Loucy (cell line): ENCODE results near the gene MAP2.

Experiments
- H2AFZ ChIP-seq: fragments of 200-600 bp; sonication (generic); 2 replicates; pipeline ENCODE4 v1.6.0; 2016; ENCODE audit warnings: antibody characterized with exemption, mild to moderate bottlenecking, low read length, moderate library complexity
- H3F3A ChIP-seq: fragments of 200-600 bp; 2 replicates; pipeline ENCODE4 v1.6.0; 2016; ENCODE audit warnings: antibody characterized with exemption, low read depth, mild to moderate bottlenecking
- H3K27me3 ChIP-seq: fragments of 200-600 bp; sonication (generic); 2 replicates; pipeline ENCODE4 v1.6.1; 2014; ENCODE audit warnings: low read length, mild to moderate bottlenecking; ENCODE audit not compliant: insufficient read depth, poor library complexity, severe bottlenecking
- H3K36me3 ChIP-seq: fragments of 200-600 bp; sonication (generic); 2 replicates; pipeline ENCODE4 v1.6.1; 2016; ENCODE audit warnings: low read length; ENCODE audit not compliant: insufficient read depth
- H3K4me1 ChIP-seq: fragments of 200-600 bp; sonication (generic); 2 replicates; pipeline ENCODE4 v1.5.1; 2014; ENCODE audit warnings: low read length, mild to moderate bottlenecking; ENCODE audit not compliant: insufficient read depth, poor library complexity, severe bottlenecking
- H3K4me2 ChIP-seq: fragments of 200-600 bp; sonication (generic); 2 replicates; pipeline ENCODE4 v1.6.0; 2014; ENCODE audit warnings: antibody characterized with exemption, low read length, low read depth, mild to moderate bottlenecking; ENCODE audit not compliant: poor library complexity, severe bottlenecking
- H3K4me3 ChIP-seq: fragments of 200-600 bp; sonication (generic); 2 replicates; pipeline ENCODE4 v1.5.1; 2014; ENCODE audit warnings: low read length, mild to moderate bottlenecking, mixed read lengths; ENCODE audit not compliant: poor library complexity, severe bottlenecking
- H3K79me2 ChIP-seq: fragments of 200-600 bp; sonication (generic); 2 replicates; pipeline ENCODE4 v1.6.1; 2014; ENCODE audit warnings: low read length; ENCODE audit not compliant: insufficient read depth
- H3K9ac ChIP-seq: fragments of 200-600 bp; sonication (generic); 2 replicates; pipeline ENCODE4 v1.6.0; 2014; ENCODE audit warnings: mild to moderate bottlenecking, low read depth, low read length, moderate library complexity; ENCODE audit not compliant: poor library complexity, severe bottlenecking
- H3K9me2 ChIP-seq: fragments of 200-600 bp; sonication (generic); replicated peaks from 2 replicates; pipeline ENCODE4 v1.6.1; 2016; ENCODE audit warnings: low read depth, low read length, mixed read lengths
- H3K9me3 ChIP-seq: fragments of 200-600 bp; sonication (generic); 2 replicates; pipeline ENCODE4 v1.6.1; 2014; ENCODE audit warnings: mild to moderate bottlenecking, antibody characterized with exemption, low read length, low read depth; ENCODE audit not compliant: insufficient read depth
- H4K20me1 ChIP-seq: fragments of 200-600 bp; sonication (generic); 2 replicates; pipeline ENCODE4 v1.6.0; 2014; ENCODE audit warnings: antibody characterized with exemption, low read length, mild to moderate bottlenecking; ENCODE audit not compliant: insufficient read depth, poor library complexity, severe bottlenecking
- CTCF ChIP-seq: fragments of 200-600 bp; sonication (generic); conservative IDR thresholded peaks from 2 replicates; pipeline ENCODE4 v1.5.1; 2014; ENCODE audit warnings: mild to moderate bottlenecking, antibody characterized with exemption, low read length
- EZH2phosphoT487 ChIP-seq: fragments of 200-600 bp; IDR thresholded peaks from 2 replicates; pipeline ENCODE4 v1.6.1; 2018; ENCODE audit warnings: antibody characterized with exemption, mild to moderate bottlenecking, moderate library complexity, borderline replicate concordance

Gene MAP2

GRCh38 chr2:209696836-209697711 lies 273.2 kb downstream of the MAP2 start:
- Histone ChIP-seq H3K79me2 (no peaks in the 10 kb centered on the region), H3K4me1 (no peaks in the 10 kb centered on the region), H4K20me1 (no peaks in the 10 kb centered on the region), H3K36me3 (no peaks in the 10 kb centered on the region), H3F3A (no peaks in the 10 kb centered on the region), H3K27me3 (no peaks in the 10 kb centered on the region), H3K4me3 (no peak overlapping the region), H3K9me3 (no peaks in the 10 kb centered on the region), H3K9me2 (no peaks in the 10 kb centered on the region), H3K9ac (no peak overlapping the region), H3K4me2 (no peak overlapping the region), H2AFZ (no peak overlapping the region)
- no peak for TF ChIP-seq EZH2phosphoT487
- no peak for TF ChIP-seq CTCF

DNA sequence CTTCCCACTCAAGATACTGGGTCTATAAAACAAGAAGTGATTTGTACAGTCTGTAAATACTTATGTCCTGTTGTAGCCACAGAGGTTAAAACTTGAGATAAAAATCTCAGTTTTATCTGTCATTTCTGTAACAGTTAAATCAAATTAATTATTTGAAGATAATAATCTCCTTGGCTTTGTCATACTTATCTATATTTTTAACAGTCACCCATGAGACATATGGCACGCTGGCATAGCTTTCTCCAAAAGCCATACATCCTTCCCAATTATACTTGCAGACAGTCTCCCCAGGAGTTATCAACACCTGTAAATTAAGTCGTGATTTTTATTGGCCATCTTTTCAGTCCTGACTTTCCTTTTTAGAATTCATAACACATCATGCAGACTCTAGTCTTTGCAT lies 278.9 kb downstream of the MAP2 start:
- no peaks in the 10 kb centered on the region for H3K9me3 ChIP-seq
- H4K20me1 ChIP-seq: no peaks in the 10 kb centered on the region
- no peaks in the 10 kb centered on the region for H3K79me2 ChIP-seq
- H3K9ac ChIP-seq: no peak overlapping the region
- H3K27me3 ChIP-seq: no peaks in the 10 kb centered on the region
- no peak overlapping the region for H3K4me2 ChIP-seq
- no peaks in the 10 kb centered on the region for H3K4me1 ChIP-seq
- no peaks in the 10 kb centered on the region for H3K9me2 ChIP-seq
- no peaks in the 10 kb centered on the region for H3F3A ChIP-seq
- no peaks in the 10 kb centered on the region for H3K36me3 ChIP-seq
- TF ChIP-seq EZH2phosphoT487 (no peak), CTCF (no peak)
- no peak overlapping the region for H2AFZ ChIP-seq
- no peak overlapping the region for H3K4me3 ChIP-seq

GRCh38 chr2:209713219-209713618 lies 289.4 kb downstream of the MAP2 start:
- no peaks in the 10 kb centered on the region for H3K36me3 ChIP-seq
- H3F3A ChIP-seq: no peaks in the 10 kb centered on the region
- H2AFZ ChIP-seq: no peak overlapping the region
- no peaks in the 10 kb centered on the region for H3K27me3 ChIP-seq
- H4K20me1 ChIP-seq: no peaks in the 10 kb centered on the region
- H3K9ac ChIP-seq: no peak overlapping the region
- no peaks in the 10 kb centered on the region for H3K79me2 ChIP-seq
- no peak overlapping the region for H3K4me2 ChIP-seq
- H3K4me3 ChIP-seq: no peak overlapping the region
- H3K9me2 ChIP-seq: no peaks in the 10 kb centered on the region
- H3K4me1 ChIP-seq: no peaks in the 10 kb centered on the region
- H3K9me3 ChIP-seq: no peaks in the 10 kb centered on the region
- TF ChIP-seq EZH2phosphoT487: no peak
- no peak for TF ChIP-seq CTCF
